Measurements from ENCODE around the gene DROSHA. TPM values are rescaled to one million over a fixed set of nuclear protein-coding genes. Genes with fewer than 3 reads are reported as not detected.

DROSHA gene
- polyA plus RNA-seq, 2 of the 4 experiments (the other 2 are of a cell fraction): 49.1 to 105 TPM

DNA sequence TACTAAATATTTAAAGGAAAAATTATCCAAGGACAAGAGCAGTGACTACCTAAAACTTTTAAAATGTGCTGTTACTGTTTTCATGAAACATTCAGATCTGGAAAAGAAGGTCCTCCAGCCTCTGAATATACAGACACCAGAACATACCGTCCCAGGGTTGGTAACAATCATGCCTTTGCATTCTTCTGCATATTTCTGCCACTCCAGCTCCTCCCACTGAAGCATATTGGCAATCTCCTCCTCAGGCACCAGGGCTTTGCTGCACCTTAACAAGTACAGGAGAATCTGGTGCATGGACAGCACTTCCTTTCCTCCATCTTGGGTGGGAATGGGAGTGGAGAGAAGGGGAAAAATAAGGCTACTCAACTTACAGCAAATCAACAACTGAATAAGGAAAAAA, 60.0 kb downstream of the DROSHA start:
- no peak for FAIRE-seq
- POLR2A ChIA-PET: no interaction called here
- no peak for ATAC-seq
- Histone ChIP-seq H3K9me3 (no peaks in the 10 kb centered on the region), H3K4me1 (no peaks in the 10 kb centered on the region), H3K4me3 (no peak overlapping the region), H3K4me2 (no peak overlapping the region), H3K27ac (no peak overlapping the region)
- DNase-seq (ENCODE audit: low read depth in 1 of 2, low spot score in 1 of 2): no peak
- CTCF ChIA-PET: no interaction called here
- TF ChIP-seq, protein P1, sequence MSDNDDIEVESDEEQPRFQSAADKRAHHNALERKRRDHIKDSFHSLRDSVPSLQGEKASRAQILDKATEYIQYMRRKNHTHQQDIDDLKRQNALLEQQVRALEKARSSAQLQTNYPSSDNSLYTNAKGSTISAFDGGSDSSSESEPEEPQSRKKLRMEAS (IDR thresholded peaks at IDR 0.05): no peak
- TF ChIP-seq, protein P2, sequence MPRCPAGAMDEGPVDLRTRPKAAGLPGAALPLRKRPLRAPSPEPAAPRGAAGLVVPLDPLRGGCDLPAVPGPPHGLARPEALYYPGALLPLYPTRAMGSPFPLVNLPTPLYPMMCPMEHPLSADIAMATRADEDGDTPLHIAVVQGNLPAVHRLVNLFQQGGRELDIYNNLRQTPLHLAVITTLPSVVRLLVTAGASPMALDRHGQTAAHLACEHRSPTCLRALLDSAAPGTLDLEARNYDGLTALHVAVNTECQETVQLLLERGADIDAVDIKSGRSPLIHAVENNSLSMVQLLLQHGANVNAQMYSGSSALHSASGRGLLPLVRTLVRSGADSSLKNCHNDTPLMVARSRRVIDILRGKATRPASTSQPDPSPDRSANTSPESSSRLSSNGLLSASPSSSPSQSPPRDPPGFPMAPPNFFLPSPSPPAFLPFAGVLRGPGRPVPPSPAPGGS (IDR thresholded peaks at IDR 0.05): no peak
- TF ChIP-seq ESRRA (IDR thresholded peaks at IDR 0.05; ENCODE audit: borderline replicate concordance, low read length) (no peak), RNF2 (IDR thresholded peaks at IDR 0.05; ENCODE audit: borderline replicate concordance, low read depth) (no peak), RAD21 (conservative IDR thresholded peaks at IDR 0.05 in 1 of 2, IDR thresholded peaks at IDR 0.05 in 1 of 2) (no peak), POLR2AphosphoS2 (conservative IDR thresholded peaks at IDR 0.05; ENCODE audit: low read length) (no peak), HEYL (CRISPR knock-in tag; IDR thresholded peaks at IDR 0.05) (no peak), EHMT2 (IDR thresholded peaks at IDR 0.05; ENCODE audit: low read depth) (no peak), HOXB13 (CRISPR knock-in tag; IDR thresholded peaks at IDR 0.05; ENCODE audit: low read depth) (no peak), ZNF302 (CRISPR knock-in tag; IDR thresholded peaks at IDR 0.05) (no peak), MAFK (IDR thresholded peaks at IDR 0.05; ENCODE audit: partially characterized antibody) (no peak), TFCP2L1 (CRISPR knock-in tag; IDR thresholded peaks at IDR 0.05) (no peak), ZC3H11A (IDR thresholded peaks at IDR 0.05) (no peak)
- TF ChIP-seq, protein P3, sequence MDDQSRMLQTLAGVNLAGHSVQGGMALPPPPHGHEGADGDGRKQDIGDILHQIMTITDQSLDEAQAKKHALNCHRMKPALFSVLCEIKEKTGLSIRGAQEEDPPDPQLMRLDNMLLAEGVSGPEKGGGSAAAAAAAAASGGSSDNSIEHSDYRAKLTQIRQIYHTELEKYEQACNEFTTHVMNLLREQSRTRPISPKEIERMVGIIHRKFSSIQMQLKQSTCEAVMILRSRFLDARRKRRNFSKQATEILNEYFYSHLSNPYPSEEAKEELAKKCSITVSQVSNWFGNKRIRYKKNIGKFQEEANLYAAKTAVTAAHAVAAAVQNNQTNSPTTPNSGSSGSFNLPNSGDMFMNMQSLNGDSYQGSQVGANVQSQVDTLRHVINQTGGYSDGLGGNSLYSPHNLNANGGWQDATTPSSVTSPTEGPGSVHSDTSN (IDR thresholded peaks at IDR 0.05): no peak
- TF ChIP-seq, protein P4, sequence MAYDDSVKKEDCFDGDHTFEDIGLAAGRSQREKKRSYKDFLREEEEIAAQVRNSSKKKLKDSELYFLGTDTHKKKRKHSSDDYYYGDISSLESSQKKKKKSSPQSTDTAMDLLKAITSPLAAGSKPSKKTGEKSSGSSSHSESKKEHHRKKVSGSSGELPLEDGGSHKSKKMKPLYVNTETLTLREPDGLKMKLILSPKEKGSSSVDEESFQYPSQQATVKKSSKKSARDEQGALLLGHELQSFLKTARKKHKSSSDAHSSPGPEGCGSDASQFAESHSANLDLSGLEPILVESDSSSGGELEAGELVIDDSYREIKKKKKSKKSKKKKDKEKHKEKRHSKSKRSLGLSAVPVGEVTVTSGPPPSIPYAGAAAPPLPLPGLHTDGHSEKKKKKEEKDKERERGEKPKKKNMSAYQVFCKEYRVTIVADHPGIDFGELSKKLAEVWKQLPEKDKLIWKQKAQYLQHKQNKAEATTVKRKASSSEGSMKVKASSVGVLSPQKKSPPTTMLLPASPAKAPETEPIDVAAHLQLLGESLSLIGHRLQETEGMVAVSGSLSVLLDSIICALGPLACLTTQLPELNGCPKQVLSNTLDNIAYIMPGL (CRISPR knock-in tag; IDR thresholded peaks at IDR 0.05; ENCODE audit: borderline replicate concordance): no peak
- TF ChIP-seq, protein P5, sequence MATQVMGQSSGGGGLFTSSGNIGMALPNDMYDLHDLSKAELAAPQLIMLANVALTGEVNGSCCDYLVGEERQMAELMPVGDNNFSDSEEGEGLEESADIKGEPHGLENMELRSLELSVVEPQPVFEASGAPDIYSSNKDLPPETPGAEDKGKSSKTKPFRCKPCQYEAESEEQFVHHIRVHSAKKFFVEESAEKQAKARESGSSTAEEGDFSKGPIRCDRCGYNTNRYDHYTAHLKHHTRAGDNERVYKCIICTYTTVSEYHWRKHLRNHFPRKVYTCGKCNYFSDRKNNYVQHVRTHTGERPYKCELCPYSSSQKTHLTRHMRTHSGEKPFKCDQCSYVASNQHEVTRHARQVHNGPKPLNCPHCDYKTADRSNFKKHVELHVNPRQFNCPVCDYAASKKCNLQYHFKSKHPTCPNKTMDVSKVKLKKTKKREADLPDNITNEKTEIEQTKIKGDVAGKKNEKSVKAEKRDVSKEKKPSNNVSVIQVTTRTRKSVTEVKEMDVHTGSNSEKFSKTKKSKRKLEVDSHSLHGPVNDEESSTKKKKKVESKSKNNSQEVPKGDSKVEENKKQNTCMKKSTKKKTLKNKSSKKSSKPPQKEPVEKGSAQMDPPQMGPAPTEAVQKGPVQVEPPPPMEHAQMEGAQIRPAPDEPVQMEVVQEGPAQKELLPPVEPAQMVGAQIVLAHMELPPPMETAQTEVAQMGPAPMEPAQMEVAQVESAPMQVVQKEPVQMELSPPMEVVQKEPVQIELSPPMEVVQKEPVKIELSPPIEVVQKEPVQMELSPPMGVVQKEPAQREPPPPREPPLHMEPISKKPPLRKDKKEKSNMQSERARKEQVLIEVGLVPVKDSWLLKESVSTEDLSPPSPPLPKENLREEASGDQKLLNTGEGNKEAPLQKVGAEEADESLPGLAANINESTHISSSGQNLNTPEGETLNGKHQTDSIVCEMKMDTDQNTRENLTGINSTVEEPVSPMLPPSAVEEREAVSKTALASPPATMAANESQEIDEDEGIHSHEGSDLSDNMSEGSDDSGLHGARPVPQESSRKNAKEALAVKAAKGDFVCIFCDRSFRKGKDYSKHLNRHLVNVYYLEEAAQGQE (IDR thresholded peaks at IDR 0.05): no peak
- WGBS (ENCODE audit: missing lambda C conversion rate): 97% methylated on average over 1 of the region's 1 CpG

DNA sequence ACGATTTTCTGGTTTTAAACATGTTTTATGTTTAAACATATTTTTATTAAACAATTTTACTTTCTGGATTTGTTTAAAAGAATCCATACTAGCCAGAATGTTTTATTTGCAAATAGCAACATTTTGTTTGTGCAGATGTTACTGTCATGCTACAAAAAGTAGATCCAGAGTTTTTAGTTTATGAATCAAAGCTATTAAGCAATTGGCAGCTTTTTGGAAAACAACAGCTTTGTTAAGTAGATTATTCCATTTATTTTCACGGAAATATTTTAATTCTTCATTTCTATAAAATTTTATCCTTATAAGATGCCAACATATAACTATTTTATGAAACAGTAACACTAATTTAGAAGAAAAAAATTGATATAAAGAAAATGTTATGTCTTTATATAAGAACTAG, 60.9 kb downstream of the DROSHA start:
- Histone ChIP-seq H3K4me2 (no peak overlapping the region), H3K4me1 (no peaks in the 10 kb centered on the region), H3K9me3 (no peaks in the 10 kb centered on the region), H3K27ac (no peak overlapping the region), H3K4me3 (no peak overlapping the region)
- TF ChIP-seq FOXS1 (CRISPR knock-in tag; IDR thresholded peaks at IDR 0.05) (no peak), BHLHE40 (IDR thresholded peaks at IDR 0.05; ENCODE audit: low read depth, low read length) (no peak), RNF2 (IDR thresholded peaks at IDR 0.05; ENCODE audit: borderline replicate concordance, low read depth) (no peak), CBX8 (IDR thresholded peaks at IDR 0.05) (no peak), ZFP36 (IDR thresholded peaks at IDR 0.05; ENCODE audit: borderline replicate concordance, partially characterized antibody) (no peak), POLR2AphosphoS2 (conservative IDR thresholded peaks at IDR 0.05; ENCODE audit: low read length) (no peak), MAFK (IDR thresholded peaks at IDR 0.05; ENCODE audit: partially characterized antibody) (no peak)
- ChIA-PET CTCF (no interaction called here), POLR2A (no interaction called here)
- WGBS (ENCODE audit: missing lambda C conversion rate): 90% methylated on average over 2 of the region's 2 CpGs
- ATAC-seq (no peak), DNase-seq (ENCODE audit: low read depth in 1 of 2, low spot score in 1 of 2) (no peak), FAIRE-seq (no peak)

Measured in A549 (cell line).